IPS-NIHi7 (cell line): ENCODE data around the gene MACROD2.
"Not testable (repeated sequence)": the region's sequence is repeated elsewhere in the genome, so short reads cannot be mapped to it uniquely, and the experiment has no call there.

ENCODE experiments used
- DNase-seq: peaks from one replicate; pipeline ENCODE4 v3.0.0; 2012; ENCODE audit warnings: mixed read lengths; ENCODE audit errors: extremely low spot score

Gene MACROD2

DNA sequence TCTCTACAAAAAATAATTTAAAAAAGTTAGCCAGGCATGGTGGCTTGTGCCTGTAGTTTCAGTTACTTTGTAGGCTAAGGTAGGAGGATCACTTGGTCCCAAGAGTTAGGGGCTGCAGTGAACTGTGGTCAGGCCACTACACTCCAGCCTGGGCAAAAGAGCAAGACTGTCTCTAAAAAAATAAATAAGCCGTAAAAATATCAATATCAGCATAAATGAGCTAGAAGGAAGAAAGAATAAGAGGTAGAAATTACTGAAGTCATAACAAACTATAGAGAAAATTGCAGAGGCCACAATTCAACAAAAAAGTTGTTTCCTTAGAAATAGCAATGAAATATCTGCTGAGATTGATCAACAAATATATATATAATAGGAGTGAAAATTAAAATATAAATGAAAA, 1169.4 kb downstream of the MACROD2 start:
- no peak for DNase-seq

DNA sequence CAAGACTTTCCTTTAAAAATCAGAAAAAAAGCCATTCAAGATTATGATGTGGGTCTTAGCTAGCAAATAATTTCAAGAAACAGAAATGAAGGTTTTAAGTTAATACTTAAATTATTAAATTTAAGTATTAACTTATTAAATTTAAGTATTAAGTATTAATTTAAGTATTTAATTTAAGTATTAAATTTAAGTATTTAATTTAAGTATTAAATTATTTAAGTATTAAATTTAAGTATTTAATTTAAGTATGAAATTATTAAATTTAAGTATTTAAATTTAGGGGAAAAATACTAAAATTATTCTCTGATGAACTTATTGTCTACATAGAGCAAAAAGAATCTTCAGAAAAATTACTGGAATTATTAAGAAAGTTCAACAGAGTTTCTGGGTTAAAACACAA, 1171.4 kb downstream of the MACROD2 start:
- no peak for DNase-seq

DNA sequence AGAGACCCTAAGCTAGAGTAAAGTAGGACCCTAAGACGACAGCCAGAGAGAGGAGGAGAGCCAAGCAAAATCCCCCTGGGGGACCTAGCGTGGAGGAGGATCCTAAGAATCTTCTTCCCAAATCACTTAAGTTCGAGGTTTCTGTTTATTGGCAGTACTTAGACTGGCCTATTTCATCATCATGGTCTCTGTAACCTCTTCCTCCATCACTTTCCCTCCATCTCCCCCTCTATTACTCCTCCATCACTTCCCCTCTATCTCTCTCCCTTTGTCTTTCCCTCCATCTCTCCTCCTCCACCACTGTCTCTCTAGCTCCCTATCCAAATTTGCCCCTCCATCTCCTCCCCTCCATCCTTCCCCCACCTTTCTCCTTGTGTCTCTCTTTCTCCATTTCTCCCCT, 1175.7 kb downstream of the MACROD2 start:
- no peak for DNase-seq

DNA sequence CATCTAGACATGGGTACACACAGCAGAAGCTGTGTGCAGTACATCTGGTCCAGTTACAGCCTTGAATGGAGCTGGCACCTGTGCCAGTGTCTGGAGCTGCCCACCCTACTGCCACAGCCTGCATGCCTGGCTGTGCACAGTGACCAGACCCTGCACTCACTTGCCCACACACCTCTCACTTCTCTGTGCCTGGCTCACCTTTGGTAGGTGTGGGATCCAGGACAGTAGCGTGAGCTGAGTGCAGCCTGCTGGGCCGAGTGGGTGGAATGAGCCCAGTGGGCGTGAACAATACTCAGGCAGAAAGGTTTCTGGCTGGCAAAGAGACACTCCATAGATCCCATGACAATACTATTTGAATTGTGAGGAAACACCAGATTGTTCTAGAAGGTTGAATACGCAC, 1181.6 kb downstream of the MACROD2 start:
- DNase-seq, result no peak

DNA sequence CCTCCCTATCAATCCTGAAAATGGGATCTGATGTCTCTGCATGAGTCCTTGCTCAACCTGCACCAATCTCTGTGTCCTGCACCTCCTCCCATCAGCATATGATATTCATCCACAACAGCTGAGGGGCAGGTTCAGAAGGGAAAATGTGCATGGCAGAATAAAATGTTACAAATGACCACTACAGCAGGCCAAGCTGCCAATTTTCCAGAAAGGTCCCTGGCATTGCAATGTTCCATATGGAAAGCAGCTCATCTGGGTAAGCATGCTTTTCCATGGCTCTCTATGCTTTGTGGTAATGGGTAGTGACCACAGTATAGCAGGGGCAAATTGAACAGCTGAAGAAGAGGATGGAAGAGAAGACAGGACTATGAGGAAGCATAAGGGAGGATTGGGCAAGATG, 1183.3 kb downstream of the MACROD2 start:
- no peak for DNase-seq

DNA sequence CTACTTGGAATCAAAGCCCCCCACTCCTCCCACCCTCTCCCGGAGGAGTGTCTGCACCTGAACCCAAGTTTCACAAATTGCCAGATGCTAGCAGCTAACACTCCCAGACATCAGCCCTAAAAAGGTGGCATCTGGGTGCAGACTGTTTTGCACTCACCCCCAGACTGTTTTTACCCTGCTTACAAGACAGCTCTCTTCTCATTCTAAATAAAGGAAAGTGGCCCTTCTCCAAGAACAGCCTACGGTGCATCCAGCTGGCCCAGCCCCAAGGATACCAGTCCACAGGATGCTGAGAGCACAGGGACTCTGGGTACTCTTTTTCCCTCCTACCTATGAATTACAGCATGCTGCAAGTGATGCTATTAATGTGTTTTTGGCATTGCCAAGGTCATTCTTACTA, 1184.1 kb downstream of the MACROD2 start:
- DNase-seq, result no peak

DNA sequence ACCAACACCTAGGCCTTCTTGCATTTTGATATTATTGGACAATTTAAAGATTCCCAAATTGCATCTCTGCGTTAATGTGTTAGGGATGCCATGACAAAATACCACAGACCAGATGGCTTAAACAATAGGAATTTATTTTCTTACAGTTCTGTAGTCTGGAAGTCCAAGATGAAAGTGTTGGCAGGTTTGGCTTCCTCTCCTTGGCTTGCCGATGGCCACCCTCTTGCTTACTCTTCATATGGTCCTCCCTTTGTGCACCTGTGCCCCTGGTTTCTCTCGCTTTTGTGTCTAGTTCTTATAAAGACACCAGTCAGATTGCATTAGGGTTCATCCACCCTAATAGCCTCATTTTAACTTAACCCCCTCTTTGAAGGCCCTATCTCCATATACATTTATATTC, 1184.5 kb downstream of the MACROD2 start:
- no peak for DNase-seq

DNA sequence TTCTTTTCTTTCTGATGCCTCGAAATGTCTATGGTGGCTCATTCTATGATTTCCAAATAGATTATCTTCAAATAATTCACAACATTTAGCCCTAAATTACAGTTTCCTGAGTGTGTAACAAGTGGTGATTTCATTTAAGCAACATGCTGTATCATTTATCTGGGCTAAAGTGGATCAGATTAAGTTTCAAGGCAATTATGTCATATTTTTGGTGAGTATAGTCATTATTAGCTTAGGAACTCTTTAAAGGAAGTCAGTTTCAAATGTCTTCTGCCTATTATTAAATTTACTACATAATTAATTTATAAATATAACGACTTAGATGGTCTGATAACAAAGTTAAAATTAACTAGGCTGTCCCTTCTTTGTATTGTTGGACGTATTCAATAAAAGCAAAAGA, 1190.0 kb downstream of the MACROD2 start:
- no peak for DNase-seq

DNA sequence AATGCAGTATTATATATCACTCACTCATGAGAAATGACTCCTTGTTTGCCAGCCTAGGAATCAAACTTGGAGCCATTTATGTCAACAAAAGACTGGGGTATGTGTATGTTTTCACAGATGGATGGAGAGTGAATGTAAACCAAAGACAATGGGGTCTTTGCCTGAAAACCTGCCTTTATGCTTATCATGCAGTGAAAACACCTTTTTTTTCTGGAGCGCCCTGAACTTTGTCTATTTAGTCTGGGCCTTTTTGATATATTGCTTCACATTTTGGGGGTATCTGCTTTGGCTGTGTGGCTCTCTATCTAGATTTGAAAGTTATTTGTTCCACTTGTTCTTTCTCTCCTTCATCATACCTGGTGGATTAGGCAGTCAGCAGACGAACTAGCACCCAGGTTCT, 1190.6 kb downstream of the MACROD2 start:
- DNase-seq, result no peak

DNA sequence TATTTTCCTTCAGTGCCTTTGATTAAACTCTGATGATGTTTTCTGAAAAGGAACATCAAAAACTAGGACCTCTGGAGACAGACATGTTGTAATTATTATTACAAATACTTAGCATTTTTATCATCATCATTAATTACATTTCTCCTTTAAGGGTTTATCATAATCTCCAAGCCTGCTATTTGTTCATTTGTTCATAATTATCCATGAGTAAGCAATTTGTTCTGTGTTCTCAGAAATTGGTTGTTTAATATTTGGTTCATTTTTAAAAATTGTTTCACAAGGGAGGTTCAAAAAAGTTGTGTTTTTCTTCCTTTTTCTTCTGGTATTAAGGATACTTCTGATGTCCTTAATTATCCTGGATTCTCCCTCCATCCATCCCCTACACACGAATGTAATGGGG, 1192.3 kb downstream of the MACROD2 start:
- DNase-seq, result no peak

DNA sequence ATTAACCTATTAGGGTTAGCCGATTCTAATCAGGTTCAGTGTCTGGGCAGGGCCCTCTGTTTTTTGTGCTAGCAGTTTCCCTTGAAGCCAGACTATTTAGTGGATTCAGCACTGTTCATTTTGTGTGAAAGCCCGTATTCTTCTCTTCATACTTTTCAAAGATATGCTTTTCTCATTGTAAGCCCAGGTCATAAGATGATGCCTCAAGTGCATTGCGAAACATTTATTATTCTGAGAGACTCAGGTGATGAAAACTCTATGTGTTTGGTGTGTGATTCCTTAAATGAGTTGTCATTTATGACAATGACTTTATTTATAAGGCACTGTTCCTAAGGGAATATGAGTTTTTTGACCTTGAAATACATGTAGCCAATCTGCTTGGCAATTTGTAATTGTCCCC, 1193.1 kb downstream of the MACROD2 start:
- no peak for DNase-seq

DNA sequence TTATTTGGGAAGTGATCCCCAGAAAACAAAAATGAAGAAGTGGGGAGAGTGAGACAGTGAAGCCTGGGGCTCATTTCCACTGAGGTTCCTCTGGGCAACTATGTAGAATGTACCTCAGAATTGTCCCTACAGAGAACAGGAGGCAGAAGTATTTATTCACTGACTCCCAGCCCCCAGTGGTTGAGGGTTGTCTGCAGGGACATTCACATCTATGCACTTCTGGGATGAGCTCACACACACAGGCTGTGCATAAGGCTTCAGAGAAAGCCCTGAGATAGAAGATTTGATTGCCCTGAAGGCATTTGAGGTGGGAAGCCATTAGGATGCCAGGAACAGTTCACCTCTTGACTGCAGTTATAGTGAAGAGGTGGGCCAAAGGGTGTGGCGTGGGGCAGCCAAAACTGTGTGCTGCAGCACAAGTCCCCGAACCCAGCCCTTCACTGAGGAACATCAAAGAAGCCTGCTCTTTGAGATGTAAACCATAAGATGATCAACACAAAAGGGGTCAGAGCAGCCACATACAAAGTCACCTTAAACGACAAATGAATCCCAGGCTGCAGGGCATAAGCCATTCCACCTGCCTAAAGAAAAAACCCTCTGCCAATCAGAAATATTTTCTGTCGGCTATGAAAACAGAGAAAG, 1195.9 kb downstream of the MACROD2 start:
- peak; percentile 14 for DNase-seq

DNA sequence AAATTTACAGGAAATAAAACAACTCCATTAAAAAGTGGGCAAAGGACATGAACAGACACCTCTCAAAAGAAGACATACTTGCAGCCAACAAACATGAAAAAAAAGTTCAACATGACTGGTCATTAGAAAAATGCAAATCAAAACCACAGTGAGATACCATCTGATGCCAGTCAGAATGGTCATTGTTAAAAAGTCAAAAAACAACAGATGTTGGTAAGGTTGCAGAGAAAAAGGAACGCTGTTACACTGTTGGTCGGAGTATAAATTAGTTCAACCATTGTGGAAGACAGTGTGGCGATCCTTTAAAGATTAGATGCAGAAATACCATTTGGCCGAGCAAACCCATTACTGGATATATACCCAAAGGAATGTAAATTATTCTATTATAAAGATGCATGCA, 1200.1 kb downstream of the MACROD2 start:
- DNase-seq, result no peak

DNA sequence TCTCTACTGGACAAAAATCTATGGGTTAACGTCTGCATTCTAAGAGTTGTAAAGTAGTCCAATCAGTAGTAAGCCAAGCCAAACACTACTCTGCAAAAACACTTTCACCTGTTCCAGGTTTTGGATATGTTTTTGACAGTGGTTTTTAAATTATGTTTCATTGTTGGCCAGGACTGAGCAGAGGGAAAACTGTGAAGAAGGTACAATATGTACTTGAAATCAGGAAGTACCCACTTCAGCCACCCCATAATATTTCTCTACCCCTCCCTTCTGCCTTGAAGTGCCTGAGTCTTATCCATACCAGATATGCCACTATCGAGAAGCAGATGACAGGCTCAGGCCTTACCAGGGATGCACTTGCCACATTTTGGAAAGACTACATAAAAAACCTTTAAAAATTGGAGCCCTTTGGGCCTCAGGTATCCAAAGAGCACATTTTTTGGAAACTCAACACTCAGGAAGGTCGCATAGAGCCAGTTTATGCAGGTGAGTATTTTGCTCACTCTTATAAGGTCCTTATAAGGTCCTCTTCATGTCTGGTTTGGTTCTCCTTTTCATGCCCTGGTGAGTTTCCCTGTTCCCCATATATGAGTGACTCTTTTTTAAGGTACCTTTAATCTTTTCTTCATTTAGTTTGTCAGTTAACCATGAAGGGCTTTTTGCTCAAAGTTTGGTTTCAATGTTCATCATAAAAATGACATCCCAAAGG, 1201.4 kb downstream of the MACROD2 start:
- DNase-seq, result no peak

DNA sequence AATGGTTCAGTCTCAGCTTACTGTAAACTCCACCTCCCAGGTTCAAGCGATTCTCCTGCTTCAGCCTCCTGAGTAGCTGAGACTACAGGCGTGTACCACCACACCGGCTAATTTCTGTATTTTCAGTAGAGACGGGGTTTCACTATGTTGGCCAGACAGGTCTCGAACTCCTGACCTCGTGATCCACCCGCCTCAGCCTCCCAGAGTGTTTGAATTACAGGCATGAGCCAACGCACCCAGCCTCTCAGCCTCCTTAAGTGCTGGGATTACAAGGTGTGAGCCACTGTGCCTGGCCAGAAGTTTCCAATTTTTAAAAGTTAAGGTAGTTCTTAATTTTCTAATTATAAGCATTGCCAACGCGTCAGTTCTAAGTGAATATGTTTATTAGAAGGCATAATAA, 1202.7 kb downstream of the MACROD2 start:
- DNase-seq, result not testable (repeated sequence)

DNA sequence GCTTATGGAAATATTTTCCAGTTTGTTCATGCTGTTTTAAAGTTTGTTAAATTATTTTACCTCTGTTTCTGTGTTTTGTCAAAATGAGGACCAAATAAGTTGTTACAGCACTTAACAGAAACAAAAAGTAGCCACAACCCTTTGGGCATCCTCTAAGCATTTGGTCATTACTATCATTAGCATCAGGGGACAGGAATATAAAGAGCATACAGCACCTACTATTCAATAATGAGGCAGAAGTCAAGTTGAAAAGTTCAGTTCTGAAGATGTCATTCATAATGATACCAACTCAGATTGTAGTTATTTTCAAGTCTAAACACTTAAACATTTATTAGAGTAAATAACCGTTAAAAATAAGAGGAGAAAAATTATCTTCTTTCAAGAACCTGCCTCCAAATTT, 1204.4 kb downstream of the MACROD2 start:
- no peak for DNase-seq

DNA sequence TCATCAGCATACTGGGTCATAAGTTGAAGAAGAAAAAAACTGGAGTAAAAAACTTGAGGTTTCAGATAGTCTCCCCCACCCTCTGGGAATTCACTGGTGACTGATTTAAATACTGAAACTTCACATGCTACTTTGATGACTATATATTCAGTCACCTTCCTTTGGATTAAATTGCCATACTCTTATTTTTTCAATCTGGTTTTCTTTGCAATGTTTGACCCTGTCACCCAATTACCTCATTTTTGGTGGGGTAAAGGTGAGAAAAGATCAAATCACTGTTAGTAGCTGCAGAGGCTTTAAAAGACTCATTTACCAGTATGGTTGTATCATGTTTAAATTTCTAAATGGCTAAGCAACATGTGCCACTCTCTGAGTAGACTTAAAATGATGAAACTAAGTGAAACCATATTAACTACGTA, 1204.8 kb downstream of the MACROD2 start:
- DNase-seq, result no peak

DNA sequence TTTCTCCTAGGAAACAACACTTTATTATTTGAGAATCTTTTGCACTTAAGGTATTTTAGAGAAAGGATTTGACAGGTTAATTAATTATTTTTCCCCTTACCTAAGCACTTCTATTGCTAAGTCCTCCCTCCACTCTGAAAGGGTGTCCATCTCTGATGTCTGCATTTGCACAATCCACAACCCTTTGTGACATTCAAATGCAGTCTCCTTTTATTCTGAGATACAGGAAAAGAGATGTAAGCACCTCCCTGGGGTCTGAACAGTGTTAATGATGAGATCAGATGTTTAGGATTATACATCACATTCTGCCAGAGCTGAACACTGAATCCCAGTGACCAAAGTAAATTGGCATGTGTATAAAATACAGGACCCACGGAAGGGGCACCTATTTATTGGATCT, 1206.3 kb downstream of the MACROD2 start:
- no peak for DNase-seq

DNA sequence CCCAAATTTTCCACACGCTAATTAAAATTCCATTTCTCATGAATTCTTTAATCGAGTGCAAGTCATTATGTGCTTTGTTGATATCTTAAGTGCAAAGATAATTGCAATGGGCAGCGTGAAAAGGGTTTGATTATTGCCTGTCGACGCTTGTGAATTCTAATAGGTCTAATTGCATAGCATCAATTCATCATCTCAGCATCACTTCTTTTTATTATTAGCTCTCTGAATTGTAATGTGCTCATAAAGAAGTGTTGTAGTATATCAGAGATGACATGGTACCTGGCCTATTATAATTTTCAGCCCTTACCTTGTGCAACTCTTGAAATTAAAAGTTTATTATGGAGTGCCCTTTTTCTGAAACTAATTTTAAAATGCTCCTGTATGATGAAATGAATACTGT, 1208.9 kb downstream of the MACROD2 start:
- no peak for DNase-seq

DNA sequence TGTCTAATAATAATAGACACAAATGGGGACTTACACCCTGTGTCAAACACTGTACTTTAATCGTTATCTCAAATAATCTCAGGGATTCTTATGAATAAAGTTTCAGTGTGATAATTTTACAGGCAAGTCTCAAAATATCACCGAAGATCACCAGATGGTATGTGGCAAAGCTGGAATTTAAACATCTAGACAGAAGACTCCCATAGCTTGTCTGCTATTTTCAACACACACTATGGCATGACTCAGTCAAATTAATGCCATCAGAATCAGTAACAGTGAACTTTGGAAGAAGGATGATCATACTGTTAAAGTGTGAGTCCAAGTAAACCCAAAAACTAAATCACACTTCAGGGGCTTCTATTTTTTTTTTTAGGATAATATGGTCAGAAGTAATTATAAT, 1209.7 kb downstream of the MACROD2 start:
- DNase-seq, result no peak

DNA sequence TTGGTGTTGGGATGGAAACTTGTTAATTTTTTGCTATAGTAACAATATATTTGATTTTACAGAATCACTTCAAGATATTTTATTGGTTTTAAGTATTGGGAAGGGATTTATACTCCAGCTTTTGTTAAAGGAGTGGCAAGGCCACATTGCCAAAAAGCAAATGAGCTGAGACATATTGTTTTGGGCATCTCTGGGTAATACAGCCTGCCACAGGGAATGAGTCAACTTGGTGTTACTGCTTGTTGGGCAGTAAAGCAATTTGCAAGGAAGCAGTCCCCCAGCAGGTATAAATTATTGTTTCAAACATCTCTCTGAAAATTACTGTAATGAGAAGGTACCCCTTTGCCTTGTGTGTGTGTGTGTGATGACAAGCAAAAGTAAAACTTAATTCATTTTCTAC, 1210.4 kb downstream of the MACROD2 start:
- DNase-seq, result no peak

DNA sequence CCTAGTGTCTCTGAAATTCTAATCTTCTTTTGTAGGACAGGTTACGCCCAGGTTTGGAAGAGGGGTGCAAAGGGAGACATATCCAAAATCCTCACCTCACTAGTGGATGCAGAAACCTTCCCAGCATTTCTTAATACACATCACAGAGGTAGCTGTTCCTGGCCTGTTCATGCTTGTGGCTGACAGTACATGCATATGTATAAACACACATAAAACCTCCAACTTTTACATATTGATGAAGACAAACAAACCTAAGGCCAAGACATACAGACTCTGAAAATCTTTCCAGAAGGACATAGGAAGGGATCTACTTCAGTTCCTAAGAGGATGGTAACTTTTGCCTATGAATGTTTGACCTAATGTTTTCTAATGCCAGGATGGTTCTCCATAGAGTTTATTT, 1214.2 kb downstream of the MACROD2 start:
- DNase-seq, result no peak

DNA sequence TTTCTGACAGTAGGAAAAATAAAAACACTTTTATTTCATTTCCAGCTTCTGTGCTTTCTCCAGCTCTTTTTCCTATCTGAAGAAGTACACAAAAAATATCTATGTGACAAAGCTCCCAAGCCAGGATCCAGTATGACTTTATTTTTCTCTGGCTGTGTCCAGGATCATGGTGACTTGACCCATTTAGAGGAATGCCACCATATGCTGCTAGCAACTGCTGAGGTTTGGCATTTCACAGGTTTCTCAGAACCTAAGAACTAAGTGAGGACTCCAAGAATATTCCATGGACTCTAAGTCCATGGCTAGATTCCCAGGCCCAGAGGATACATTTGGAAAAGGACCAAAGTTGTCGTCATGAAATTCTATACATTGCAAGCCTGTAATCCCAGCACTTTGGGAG, 1218.7 kb downstream of the MACROD2 start:
- no peak for DNase-seq
